Forelimb muscle (tissue), 1 donor: Measurements from ENCODE around the gene CENPU. TPM values are rescaled to one million over a fixed set of nuclear protein-coding genes. Genes with fewer than 3 reads are reported as not detected.
"Not testable (repeated sequence)": the region's sequence is repeated elsewhere in the genome, so short reads cannot be mapped to it uniquely, and the experiment has no call there.

Experiments used
- DNase-seq: peaks from one replicate; pipeline ENCODE4 v3.0.0-alpha.2; 2013; ENCODE audit warnings: low read depth
- polyA plus RNA-seq: library from polyadenylated mRNA; unstranded; fragments of 120-200 nt; gene quantifications from one replicate; pipeline ENCODE4 v1.2.1, GENCODE V29; 2013; ENCODE audit not compliant: insufficient read length

CENPU gene
- polyA plus RNA-seq, 1 donor: 16.5 TPM

GRCh38 chr4:184751585-184751956 is 17.7 kb upstream of the CENPU start:
- DNase-seq: no peak

DNA sequence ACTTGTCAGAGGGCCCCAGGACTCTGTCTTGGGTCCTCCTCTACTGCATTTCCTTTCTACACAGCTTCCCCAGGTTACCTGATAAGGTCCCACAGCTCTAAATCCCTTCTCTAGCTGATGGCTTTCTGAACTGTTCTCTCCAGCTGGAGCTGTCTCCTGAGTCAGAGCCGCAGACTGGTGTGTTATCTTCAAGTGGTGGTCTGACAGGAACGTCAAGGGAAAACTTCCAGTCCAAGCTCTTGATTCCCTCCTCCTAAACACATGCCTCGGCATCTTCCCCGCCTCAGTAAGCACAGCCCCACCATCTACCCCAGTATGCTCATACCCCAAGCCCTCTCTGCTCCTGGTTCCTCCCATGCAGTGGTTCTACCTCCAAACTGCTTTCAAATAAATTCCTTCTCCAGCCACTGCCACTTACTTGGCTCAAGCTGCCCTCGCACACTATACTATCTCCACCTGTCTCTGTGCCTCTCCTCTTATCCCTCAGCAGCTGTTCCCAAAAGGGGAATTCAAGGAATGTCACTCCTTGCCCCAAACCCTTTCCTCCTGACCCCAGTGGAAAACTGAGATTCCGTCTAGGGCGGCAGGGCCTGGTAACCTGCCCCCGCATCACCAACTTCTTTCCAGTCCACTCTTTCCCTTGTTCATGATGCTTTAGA is 17.2 kb upstream of the CENPU start:
- DNase-seq: no peak

- DNase-seq: no peak
Measured at GRCh38 chr4:184748251-184748652, 14.4 kb upstream of the CENPU start.

DNA sequence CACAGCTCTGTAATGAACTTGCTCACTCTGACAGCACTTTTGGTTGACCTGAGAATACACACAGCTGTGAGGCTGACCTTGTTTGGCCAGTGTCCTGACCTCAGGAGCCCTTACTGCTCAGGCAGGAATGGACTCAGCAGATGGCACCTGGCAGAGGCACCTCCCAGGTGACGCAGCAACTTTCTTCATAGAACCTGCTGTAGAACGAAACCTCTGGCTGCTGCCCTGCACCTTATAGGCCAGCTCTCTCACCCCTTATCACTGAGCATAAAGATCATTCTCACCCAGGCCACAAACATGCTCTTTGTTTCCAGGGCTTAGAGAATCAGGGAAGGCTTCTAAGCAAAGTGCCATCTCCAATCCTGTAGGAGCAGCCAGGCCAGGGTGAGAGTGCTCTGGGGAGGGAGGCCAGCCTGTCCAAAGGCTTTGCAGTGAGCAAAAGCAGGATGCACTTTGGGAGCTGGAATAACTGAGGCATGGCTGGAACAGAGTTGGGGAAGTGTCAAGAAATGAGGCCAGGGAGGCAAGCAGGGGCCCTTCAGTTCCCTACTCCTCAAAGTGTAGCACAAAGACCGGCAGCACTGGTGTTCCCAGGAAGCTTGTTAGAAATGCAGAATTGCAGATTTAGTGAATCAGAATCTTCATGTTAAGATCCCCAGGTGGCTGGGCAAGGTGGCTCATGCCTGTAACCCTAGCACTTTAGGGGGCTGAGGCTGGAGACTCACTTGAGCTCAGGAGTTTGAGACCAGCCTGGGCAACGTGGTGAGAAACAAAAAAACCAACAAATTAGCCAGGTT is 13.3 kb upstream of the CENPU start:
- DNase-seq: no peak

GRCh38 chr4:184745831-184746795 is 12.2 kb upstream of the CENPU start:
- no peak for DNase-seq

- no peak for DNase-seq
Measured at GRCh38 chr4:184744236-184744635, 10.3 kb upstream of the CENPU start.

DNA sequence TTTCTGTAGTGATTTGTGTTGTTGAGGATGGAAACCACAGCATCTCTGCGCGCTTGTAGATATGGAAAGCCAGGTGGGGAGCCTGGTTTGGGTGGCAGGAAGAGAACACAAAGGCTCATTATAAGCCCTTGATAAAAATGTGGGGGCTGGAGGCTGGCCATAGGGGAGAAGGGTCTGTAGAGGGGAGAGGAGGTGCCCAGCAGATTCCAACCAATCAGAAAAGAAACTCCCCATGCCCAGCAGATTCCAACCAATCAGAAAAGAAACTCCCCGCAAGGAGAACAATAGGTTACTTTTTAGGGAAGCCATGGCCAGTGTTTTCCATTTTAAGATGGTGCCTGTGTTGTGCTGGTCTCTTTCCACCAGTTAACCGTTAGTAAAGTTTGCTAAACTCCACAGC is 9.8 kb upstream of the CENPU start:
- no peak for DNase-seq

DNA sequence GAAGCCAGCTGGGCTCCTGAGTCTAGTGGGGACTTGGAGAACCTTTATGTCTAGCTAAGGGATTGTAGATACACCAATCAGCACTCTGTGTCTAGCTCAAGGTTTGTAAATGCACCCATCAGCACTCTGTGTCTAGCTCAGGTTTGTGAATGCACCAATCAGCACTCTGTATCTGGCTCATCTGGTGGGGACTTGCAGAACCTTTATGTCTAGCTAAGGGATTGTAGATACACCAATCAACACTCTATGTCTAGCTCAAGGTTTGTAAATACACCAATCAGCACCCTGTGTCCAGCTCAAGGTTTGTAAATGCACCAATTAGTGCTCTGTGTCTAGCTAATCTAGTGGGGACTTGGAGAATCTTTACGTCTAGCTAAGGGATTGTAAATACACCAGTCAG is 7.8 kb upstream of the CENPU start:
- DNase-seq: not testable (repeated sequence)

GRCh38 chr4:184740980-184741391 is 7.1 kb upstream of the CENPU start:
- no peak for DNase-seq

DNA sequence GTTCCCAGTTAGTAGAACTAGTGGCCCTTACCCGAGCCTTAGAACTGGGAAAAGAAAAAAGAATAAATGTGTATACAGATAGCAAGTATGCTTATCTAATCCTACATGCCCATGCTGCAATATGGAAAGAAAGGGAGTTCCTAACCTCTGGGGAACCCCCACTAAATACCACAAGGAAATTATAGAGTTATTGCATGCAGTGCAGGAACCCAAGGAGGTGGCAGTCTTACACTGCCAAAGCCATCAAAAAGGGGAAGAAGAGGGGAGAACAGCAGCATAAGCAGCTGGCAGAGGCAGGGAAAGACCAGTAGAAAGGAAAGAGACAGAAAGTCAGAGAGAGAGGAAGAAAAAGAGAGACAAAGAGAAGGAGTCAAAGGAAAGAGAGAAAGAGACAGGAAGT is 5.7 kb upstream of the CENPU start:
- not testable (repeated sequence) for DNase-seq

DNA sequence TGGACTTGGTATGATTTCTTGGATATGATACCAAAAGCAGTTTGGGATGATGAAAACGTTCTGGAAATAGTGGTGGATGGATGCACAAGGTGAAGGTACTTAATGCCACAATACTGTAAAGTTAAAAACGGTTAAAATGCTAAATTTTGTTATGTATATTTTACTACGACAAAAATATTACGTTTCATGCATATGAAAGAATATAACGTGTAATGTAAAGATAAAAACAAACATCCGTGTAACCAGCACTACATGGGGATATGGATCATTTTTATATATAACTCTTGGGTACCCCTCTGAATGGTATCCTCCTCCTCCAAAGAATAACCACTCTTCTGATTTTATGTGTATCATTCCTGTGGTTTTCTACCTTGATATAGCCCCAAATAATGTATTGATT is 862 bp upstream of the CENPU start:
- DNase-seq: no peak

- no peak for DNase-seq
Measured at GRCh38 chr4:184732126-184732525, 1.8 kb downstream of the CENPU start.

GRCh38 chr4:184731056-184731455 is 2.8 kb downstream of the CENPU start:
- DNase-seq: no peak

GRCh38 chr4:184729946-184730345 is 4.0 kb downstream of the CENPU start:
- no peak for DNase-seq

- no peak for DNase-seq
Measured at GRCh38 chr4:184728858-184729257, 5.0 kb downstream of the CENPU start.

DNA sequence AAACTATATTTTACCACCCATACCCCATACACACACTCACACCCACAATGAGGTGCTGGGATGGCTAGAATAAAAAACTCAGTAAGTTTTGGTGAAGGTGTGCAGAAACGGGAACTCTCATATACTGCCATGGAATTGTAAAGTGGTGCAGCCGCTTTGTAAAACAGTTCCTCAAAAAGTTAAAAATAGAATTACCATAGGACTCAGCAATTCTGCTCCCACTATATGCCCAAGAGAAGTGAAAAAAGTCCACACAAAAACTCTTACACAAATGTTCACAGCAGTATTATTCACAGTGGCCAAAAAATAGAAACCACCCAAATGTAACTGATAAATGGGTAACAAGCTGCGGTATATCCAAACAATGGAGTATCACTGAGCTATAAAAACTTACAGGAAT is 6.5 kb downstream of the CENPU start:
- DNase-seq: no peak

DNA sequence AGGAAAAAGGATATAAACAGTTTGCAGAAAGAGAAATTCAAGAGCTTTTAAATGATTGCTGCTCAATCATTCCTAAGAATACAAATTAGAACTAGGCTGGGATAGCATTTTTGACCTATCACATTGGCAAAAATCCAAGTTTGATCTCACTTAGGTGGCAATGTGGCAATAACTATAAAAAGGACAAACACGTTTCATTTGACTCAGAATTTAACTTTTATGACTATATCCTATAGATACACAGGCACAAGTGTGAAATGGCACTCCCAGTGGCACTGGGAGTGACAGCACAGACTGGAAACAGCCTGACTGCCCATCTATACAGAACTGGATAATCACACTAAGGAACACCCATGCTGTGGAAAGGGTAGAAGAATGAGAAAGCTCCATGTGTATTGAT is 11.1 kb downstream of the CENPU start:
- no peak for DNase-seq

- DNase-seq: no peak
Measured at GRCh38 chr4:184721254-184721653, 12.6 kb downstream of the CENPU start.

- DNase-seq: no peak
Measured at GRCh38 chr4:184719407-184719806, 14.5 kb downstream of the CENPU start.

GRCh38 chr4:184715526-184715925 is 18.4 kb downstream of the CENPU start:
- DNase-seq: no peak

GRCh38 chr4:184713887-184714286 is 20.0 kb downstream of the CENPU start:
- no peak for DNase-seq

GRCh38 chr4:184712322-184712721 is 21.6 kb downstream of the CENPU start:
- no peak for DNase-seq
